Measurements from ENCODE around the gene COL23A1. TPM values are rescaled to one million over a fixed set of nuclear protein-coding genes. Genes with fewer than 3 reads are reported as not detected.

Gene COL23A1
- total and polyA plus RNA-seq, 2 donors (not counting 1 experiment from before 2014, with no cell fraction given) = 0.20 TPM; not detected in 1

- Mint-ChIP-seq H3K4me3 (no peak overlapping the region), H3K27ac (no peak overlapping the region), H3K9me3 (ENCODE audit: insufficient read depth) (no peaks in the 10 kb centered on the region), H3K27me3 (peaks cover 9% of the 10 kb centered on the region), H3K4me1 (no peaks in the 10 kb centered on the region)
- intact Hi-C loops (cut with micrococcal nuclease) = no loop called here
- WGBS (ENCODE audit: insufficient coverage) = 95% methylated on average over 15 of the region's 15 CpGs
- H3K4me1 ChIP-seq (ENCODE audit: control insufficient read depth in 2 of 2, insufficient read depth in 2 of 2, low read length in 2 of 2) = no peaks in the 10 kb centered on the region
- no peak overlapping the region for H3K27ac ChIP-seq (ENCODE audit: low read length in 2 of 2)
- ATAC-seq (ENCODE audit: low read depth) (no peak), DNase-seq (no peak)
- H3K27me3 ChIP-seq (replicated peaks in 1 of 4; ENCODE audit: control extremely low read depth in 1 of 4, control insufficient read depth in 3 of 4, insufficient read depth in 4 of 4, low read length in 3 of 4) = peaks cover 0 to 4% (median 0%) of the 10 kb centered on the region in 4 experiments
- POLR2A ChIA-PET = no interaction called here
- no peaks in the 10 kb centered on the region for H4K20me1 ChIP-seq (ENCODE audit: control insufficient read depth, insufficient read depth, low read length, poor library complexity, severe bottlenecking)
- H3K9ac ChIP-seq (ENCODE audit: low read length) = no peak overlapping the region
- H3K79me2 ChIP-seq (ENCODE audit: control insufficient read depth, insufficient read depth, low read length) = no peaks in the 10 kb centered on the region
- H3K4me3 ChIP-seq (ENCODE audit: control extremely low read depth in 1 of 5, extremely low read depth in 1 of 5, insufficient read depth in 1 of 5, low read depth in 2 of 5, low read length in 4 of 5) = no peak overlapping the region
- TF ChIP-seq EZH2 (IDR thresholded peaks at IDR 0.05; ENCODE audit: borderline replicate concordance, insufficient read depth, low read depth, low read length, poor library complexity, severe bottlenecking) (no peak), CTCF (IDR thresholded peaks at IDR 0.05) (no peak)
- CTCF ChIA-PET = no interaction called here
- H3K36me3 ChIP-seq (replicated peaks in 1 of 2; ENCODE audit: control extremely low read depth in 1 of 2, control insufficient read depth in 1 of 2, extremely low read depth in 1 of 2, insufficient read depth in 2 of 2, low read length in 1 of 2) = no peaks in the 10 kb centered on the region
- no peak overlapping the region for H3K4me2 ChIP-seq (replicated peaks; ENCODE audit: low read depth, low read length, poor library complexity, severe bottlenecking)
- H2AFZ ChIP-seq (ENCODE audit: insufficient read depth, low read depth, low read length, poor library complexity, severe bottlenecking) = no peak overlapping the region
- no peaks in the 10 kb centered on the region for H3K9me3 ChIP-seq (ENCODE audit: control extremely low read depth in 1 of 3, control insufficient read depth in 2 of 3, insufficient read depth in 1 of 3, low read length in 2 of 3)
These were observed 248.9 kb downstream of the COL23A1 start for GRCh38 chr5:178341091-178341850.

- Histone ChIP-seq H3K79me2 (ENCODE audit: control insufficient read depth, insufficient read depth, low read length) (no peaks in the 10 kb centered on the region), H3K9ac (ENCODE audit: low read length) (no peak overlapping the region), H3K9me3 (ENCODE audit: control extremely low read depth in 1 of 3, control insufficient read depth in 2 of 3, insufficient read depth in 1 of 3, low read length in 2 of 3) (no peaks in the 10 kb centered on the region), H2AFZ (ENCODE audit: insufficient read depth, low read depth, low read length, poor library complexity, severe bottlenecking) (no peak overlapping the region), H3K4me2 (replicated peaks; ENCODE audit: low read depth, low read length, poor library complexity, severe bottlenecking) (no peak overlapping the region), H4K20me1 (ENCODE audit: control insufficient read depth, insufficient read depth, low read length, poor library complexity, severe bottlenecking) (no peaks in the 10 kb centered on the region), H3K27me3 (replicated peaks in 1 of 4; ENCODE audit: control extremely low read depth in 1 of 4, control insufficient read depth in 3 of 4, insufficient read depth in 4 of 4, low read length in 3 of 4) (peaks cover 0 to 4% (median 0%) of the 10 kb centered on the region in 4 experiments), H3K36me3 (replicated peaks in 1 of 2; ENCODE audit: control extremely low read depth in 1 of 2, control insufficient read depth in 1 of 2, extremely low read depth in 1 of 2, insufficient read depth in 2 of 2, low read length in 1 of 2) (no peaks in the 10 kb centered on the region), H3K27ac (ENCODE audit: low read length in 2 of 2) (no peak overlapping the region), H3K4me3 (ENCODE audit: control extremely low read depth in 1 of 5, extremely low read depth in 1 of 5, insufficient read depth in 1 of 5, low read depth in 2 of 5, low read length in 4 of 5) (no peak overlapping the region), H3K4me1 (ENCODE audit: control insufficient read depth in 2 of 2, insufficient read depth in 2 of 2, low read length in 2 of 2) (no peaks in the 10 kb centered on the region)
- ChIA-PET CTCF (no interaction called here), POLR2A (no interaction called here)
- WGBS (ENCODE audit: insufficient coverage) = 96% methylated on average over 5 of the region's 9 CpGs
- TF ChIP-seq EZH2 (IDR thresholded peaks at IDR 0.05; ENCODE audit: borderline replicate concordance, insufficient read depth, low read depth, low read length, poor library complexity, severe bottlenecking) (no peak), CTCF (IDR thresholded peaks at IDR 0.05) (no peak)
- H3K4me1 Mint-ChIP-seq = no peaks in the 10 kb centered on the region
- ATAC-seq (ENCODE audit: low read depth) (no peak), DNase-seq (no peak)
- peaks cover 9% of the 10 kb centered on the region for H3K27me3 Mint-ChIP-seq
- no peak overlapping the region for H3K4me3 Mint-ChIP-seq
- H3K27ac Mint-ChIP-seq = no peak overlapping the region
- H3K9me3 Mint-ChIP-seq (ENCODE audit: insufficient read depth) = no peaks in the 10 kb centered on the region
- intact Hi-C loops (cut with micrococcal nuclease) = no loop called here
These were observed 249.6 kb downstream of the COL23A1 start for GRCh38 chr5:178340637-178341036.

All from B cell (primary cell).